HG03108 (cell line): ENCODE measurements around the gene ARMH1.

Source experiments
- ATAC-seq: cut with Tn5 transposase; IDR thresholded peaks from one replicate; pipeline ENCODE4 v1.9.1; 2021; ENCODE audit warnings: moderate library complexity; ENCODE audit not compliant: unreplicated experiment

Gene ARMH1

GRCh38 chr1:44644806-44645205, 29.7 kb upstream of the ARMH1 start:
- no peak for ATAC-seq

- ATAC-seq, result no peak
Measured at GRCh38 chr1:44645476-44646244, 28.9 kb upstream of the ARMH1 start.

GRCh38 chr1:44646261-44647110, 28.0 kb upstream of the ARMH1 start:
- ATAC-seq, result no peak

GRCh38 chr1:44647896-44648295, 26.6 kb upstream of the ARMH1 start:
- no peak for ATAC-seq

- ATAC-seq, result no peak
Measured at GRCh38 chr1:44648529-44649250, 25.8 kb upstream of the ARMH1 start.

- no peak for ATAC-seq
Measured at GRCh38 chr1:44649788-44650158, 24.7 kb upstream of the ARMH1 start.

GRCh38 chr1:44650159-44650831, 24.2 kb upstream of the ARMH1 start:
- ATAC-seq, result no peak

GRCh38 chr1:44651069-44651468, 23.4 kb upstream of the ARMH1 start:
- no peak for ATAC-seq

- no peak for ATAC-seq
Measured at GRCh38 chr1:44652445-44653106, 21.9 kb upstream of the ARMH1 start.

- ATAC-seq, result no peak
Measured at GRCh38 chr1:44653107-44653964, 21.2 kb upstream of the ARMH1 start.

- no peak for ATAC-seq
Measured at GRCh38 chr1:44654621-44655187, 19.8 kb upstream of the ARMH1 start.

GRCh38 chr1:44655609-44656008, 18.9 kb upstream of the ARMH1 start:
- no peak for ATAC-seq

- no peak for ATAC-seq
Measured at GRCh38 chr1:44659566-44659965, 14.9 kb upstream of the ARMH1 start.

GRCh38 chr1:44660176-44660575, 14.3 kb upstream of the ARMH1 start:
- no peak for ATAC-seq

- ATAC-seq, result no peak
Measured at GRCh38 chr1:44661781-44662682, 12.5 kb upstream of the ARMH1 start.

- ATAC-seq, result no peak
Measured at GRCh38 chr1:44662683-44663030, 11.9 kb upstream of the ARMH1 start.

- no peak for ATAC-seq
Measured at GRCh38 chr1:44663417-44663816, 11.1 kb upstream of the ARMH1 start.

GRCh38 chr1:44664730-44665370, 9.7 kb upstream of the ARMH1 start:
- ATAC-seq, result no peak
